Diencephalon (tissue), 1 donor: ENCODE results near the gene OIP5. TPM values are rescaled to one million over a fixed set of nuclear protein-coding genes. Genes with fewer than 3 reads are reported as not detected.

Source experiments
- total RNA-seq: library from RNA; depleted of rRNA; stranded (reverse); fragments of >200 nt; gene quantifications from one replicate; pipeline ENCODE4 v1.2.3, GENCODE V29; 2014

Gene OIP5
- total RNA-seq: 3.9 TPM

GRCh38 chr15:41332194-41333025 lies at the start of gene OIP5, which contains the start of gene NUSAP1:
TSS of gene OIP5 (minus strand) at chr15:41332591. CDS start at chr15:41332561, 30 bp downstream.
TSS of gene NUSAP1 (plus strand) at chr15:41332881. CDS start at chr15:41332958, 77 bp downstream.

Other genes with a start within 250 kb of the OIP5 start
- gene INO80, start 216.3 kb downstream of the OIP5 start, total RNA-seq: 33.4 TPM
- under 0.01 TPM for gene EXD1, start 101.8 kb downstream of the OIP5 start, total RNA-seq
- 60.9 TPM for gene CHP1, start 101.3 kb downstream of the OIP5 start, total RNA-seq
- 38.8 TPM for gene NUSAP1, start 290 bp upstream of the OIP5 start, total RNA-seq
- gene NDUFAF1, start 69.9 kb upstream of the OIP5 start, total RNA-seq: 25.6 TPM
- 58.1 TPM for gene RTF1, start 84.5 kb upstream of the OIP5 start, total RNA-seq
- gene ITPKA, start 161.3 kb upstream of the OIP5 start, total RNA-seq: 0.69 TPM
- 0.23 TPM for gene LTK, start 181.2 kb upstream of the OIP5 start, total RNA-seq
- 20.8 TPM for gene RPAP1, start 211.7 kb upstream of the OIP5 start, total RNA-seq
- gene TYRO3, start 226.6 kb upstream of the OIP5 start, total RNA-seq: 32.3 TPM